ENCODE results near the gene KRTAP20-2. TPM values are rescaled to one million over a fixed set of nuclear protein-coding genes. Genes with fewer than 3 reads are reported as not detected.

Gene KRTAP20-2
- total RNA-seq, 1 experiment from 2014 or later: not detected

DNA sequence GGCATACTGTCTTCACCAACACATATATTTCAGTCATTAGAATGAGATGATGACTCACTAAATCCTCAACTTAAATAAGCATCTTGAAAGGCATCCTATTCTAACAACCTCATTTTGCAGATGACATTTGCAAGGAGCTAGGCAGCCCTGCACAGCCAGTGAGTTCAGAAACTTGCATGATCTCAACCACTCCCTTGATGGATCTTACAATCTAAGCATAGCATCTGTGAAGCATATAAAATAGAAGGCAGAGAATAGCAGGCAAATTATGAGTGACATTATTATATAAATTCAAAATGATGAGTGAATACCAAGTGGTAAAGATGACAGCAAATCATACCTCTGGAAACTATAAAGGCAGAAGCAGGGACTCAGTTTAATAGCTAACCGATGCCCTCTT is 39.3 kb downstream of the KRTAP20-2 start:
- DNase-seq (ENCODE audit: low spot score): no peak

GRCh38 chr21:30676737-30677136 is 41.7 kb downstream of the KRTAP20-2 start:
- DNase-seq (ENCODE audit: low spot score): no peak

GRCh38 chr21:30680586-30680985 is 45.6 kb downstream of the KRTAP20-2 start:
- DNase-seq (ENCODE audit: low spot score): no peak

GRCh38 chr21:30684506-30684905 is 49.5 kb downstream of the KRTAP20-2 start:
- no peak for DNase-seq (ENCODE audit: low spot score)

Small RNA genes within 50 kb of the gene (small RNA-seq; reads per million reads assigned to genes)
- gene KRTAP20-1: not detected
- gene KRTAP20-3: not detected
- not detected for gene KRTAP20-4
- not detected for gene KRTAP22-1
- gene KRTAP22-2: not detected

Other genes with a start within 250 kb of the KRTAP20-2 start
- not detected in 2 replicates for gene KRTAP13-1, start 239.2 kb upstream of the KRTAP20-2 start, total RNA-seq (2014; rRNA removed; shearing (Covaris generic))
- gene KRTAP13-3, start 209.3 kb upstream of the KRTAP20-2 start, total RNA-seq (2014; rRNA removed; shearing (Covaris generic)): not detected in 2 replicates
- not detected in 2 replicates for gene KRTAP13-4, start 205.0 kb upstream of the KRTAP20-2 start, total RNA-seq (2014; rRNA removed; shearing (Covaris generic))
- gene KRTAP15-1, start 194.9 kb upstream of the KRTAP20-2 start, total RNA-seq (2014; rRNA removed; shearing (Covaris generic)): not detected in 2 replicates
- gene KRTAP19-1, start 154.8 kb upstream of the KRTAP20-2 start, total RNA-seq (2014; rRNA removed; shearing (Covaris generic)): not detected in 2 replicates
- gene KRTAP19-2, start 147.8 kb upstream of the KRTAP20-2 start, total RNA-seq (2014; rRNA removed; shearing (Covaris generic)): not detected in 2 replicates
- not detected in 2 replicates for gene KRTAP19-3, start 143.2 kb upstream of the KRTAP20-2 start, total RNA-seq (2014; rRNA removed; shearing (Covaris generic))
- not detected in 2 replicates for gene KRTAP19-4, start 138.0 kb upstream of the KRTAP20-2 start, total RNA-seq (2014; rRNA removed; shearing (Covaris generic))
- not detected in 2 replicates for gene KRTAP19-5, start 133.1 kb upstream of the KRTAP20-2 start, total RNA-seq (2014; rRNA removed; shearing (Covaris generic))
- not detected in 2 replicates for gene KRTAP19-6, start 93.3 kb upstream of the KRTAP20-2 start, total RNA-seq (2014; rRNA removed; shearing (Covaris generic))
- gene KRTAP19-7, start 73.9 kb upstream of the KRTAP20-2 start, total RNA-seq (2014; rRNA removed; shearing (Covaris generic)): not detected in 2 replicates
- gene KRTAP22-2, start 44.8 kb upstream of the KRTAP20-2 start, total RNA-seq (2014; rRNA removed; shearing (Covaris generic)): not detected in 2 replicates
- not detected in 2 replicates for gene KRTAP6-3, start 42.8 kb upstream of the KRTAP20-2 start, total RNA-seq (2014; rRNA removed; shearing (Covaris generic))
- not detected in 2 replicates for gene KRTAP6-2, start 36.3 kb upstream of the KRTAP20-2 start, total RNA-seq (2014; rRNA removed; shearing (Covaris generic))
- not detected in 2 replicates for gene KRTAP22-1, start 34.1 kb upstream of the KRTAP20-2 start, total RNA-seq (2014; rRNA removed; shearing (Covaris generic))
- gene KRTAP6-1, start 21.3 kb upstream of the KRTAP20-2 start, total RNA-seq (2014; rRNA removed; shearing (Covaris generic)): not detected in 2 replicates
- gene KRTAP20-1, start 18.8 kb upstream of the KRTAP20-2 start, total RNA-seq (2014; rRNA removed; shearing (Covaris generic)): not detected in 2 replicates
- gene KRTAP20-4, start 14.6 kb upstream of the KRTAP20-2 start, total RNA-seq (2014; rRNA removed; shearing (Covaris generic)): not detected in 2 replicates
- gene KRTAP20-3, start 7.7 kb downstream of the KRTAP20-2 start, total RNA-seq (2014; rRNA removed; shearing (Covaris generic)): not detected in 2 replicates
- not detected in 2 replicates for gene KRTAP21-3, start 83.6 kb downstream of the KRTAP20-2 start, total RNA-seq (2014; rRNA removed; shearing (Covaris generic))
- not detected in 2 replicates for gene KRTAP21-2, start 112.1 kb downstream of the KRTAP20-2 start, total RNA-seq (2014; rRNA removed; shearing (Covaris generic))
- gene KRTAP21-1, start 120.2 kb downstream of the KRTAP20-2 start, total RNA-seq (2014; rRNA removed; shearing (Covaris generic)): not detected in 2 replicates
- gene KRTAP8-1, start 178.1 kb downstream of the KRTAP20-2 start, total RNA-seq (2014; rRNA removed; shearing (Covaris generic)): not detected in 2 replicates
- not detected in 2 replicates for gene KRTAP7-1, start 194.6 kb downstream of the KRTAP20-2 start, total RNA-seq (2014; rRNA removed; shearing (Covaris generic))
- not detected in 2 replicates for gene KRTAP11-1, start 246.4 kb downstream of the KRTAP20-2 start, total RNA-seq (2014; rRNA removed; shearing (Covaris generic))